OCI-M2 (cell line): ENCODE measurements around the gene ATG10.
"Not testable (repeated sequence)": the region's sequence is repeated elsewhere in the genome, so short reads cannot be mapped to it uniquely, and the experiment has no call there.

Experiments
- DNase-seq: peaks from one replicate; lab custom pipeline; 2025; ENCODE audit not compliant: unreplicated experiment; lab: John Stamatoyannopoulos, UW

ATG10 gene

GRCh38 chr5:81982172-81982685 is 10.4 kb downstream of the ATG10 start:
- not testable (repeated sequence) for DNase-seq

DNA sequence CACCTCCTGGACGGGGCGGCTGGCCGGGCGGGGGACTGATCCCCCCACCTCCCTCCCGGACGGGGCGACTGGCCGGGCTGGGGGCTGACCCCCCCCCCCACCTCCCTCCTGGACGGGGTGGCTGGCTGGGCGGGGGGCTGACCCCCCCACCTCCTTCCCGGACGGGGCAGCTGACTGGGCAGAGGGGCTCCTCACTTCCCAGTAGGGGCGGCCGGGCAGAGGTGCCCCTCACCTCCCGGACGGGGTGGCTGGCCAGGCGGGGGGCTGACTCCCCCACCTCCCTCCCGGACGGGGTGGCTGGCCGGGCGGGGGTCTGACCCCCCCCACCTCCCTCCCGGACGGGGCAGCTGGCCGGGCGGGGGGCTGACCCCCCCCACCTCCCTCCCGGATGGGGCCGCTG is 11.3 kb downstream of the ATG10 start:
- DNase-seq, result not testable (repeated sequence)

DNA sequence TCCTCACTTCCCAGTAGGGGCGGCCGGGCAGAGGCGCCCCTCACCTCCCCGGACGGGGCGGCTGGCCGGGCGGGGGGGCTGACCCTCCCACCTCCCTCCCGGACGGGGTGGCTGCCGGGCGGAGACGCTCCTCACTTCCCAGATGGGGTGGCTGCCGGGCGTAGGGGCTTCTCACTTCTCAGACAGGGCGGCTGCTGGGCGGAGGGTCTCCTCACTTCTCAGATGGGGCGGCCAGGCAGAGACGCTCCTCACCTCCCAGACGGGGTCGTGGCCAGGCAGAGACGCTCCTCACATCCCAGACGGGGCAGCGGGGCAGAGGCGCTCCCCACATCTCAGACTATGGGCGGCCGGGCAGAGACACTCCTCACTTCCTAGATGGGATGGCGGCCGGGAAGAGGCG is 11.7 kb downstream of the ATG10 start:
- not testable (repeated sequence) for DNase-seq

DNA sequence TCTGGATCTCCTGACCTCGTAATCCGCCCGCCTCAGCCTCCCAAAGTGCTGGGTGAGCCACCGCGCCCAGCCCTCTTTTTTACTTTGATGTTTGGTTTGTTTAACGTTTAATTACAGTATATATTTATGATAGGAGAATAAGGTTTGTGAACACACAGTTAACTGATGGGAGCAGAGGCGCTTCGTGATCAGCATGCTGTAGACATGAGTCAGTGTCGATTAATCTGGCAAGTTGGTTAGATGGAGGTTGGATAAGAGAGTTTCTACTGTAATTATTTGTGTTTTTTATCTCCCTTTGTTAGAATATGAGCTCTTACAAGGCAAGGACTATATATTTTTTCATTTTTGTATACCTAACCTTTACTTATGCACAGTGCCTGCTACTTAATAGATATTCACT is 14.3 kb downstream of the ATG10 start:
- no peak for DNase-seq

DNA sequence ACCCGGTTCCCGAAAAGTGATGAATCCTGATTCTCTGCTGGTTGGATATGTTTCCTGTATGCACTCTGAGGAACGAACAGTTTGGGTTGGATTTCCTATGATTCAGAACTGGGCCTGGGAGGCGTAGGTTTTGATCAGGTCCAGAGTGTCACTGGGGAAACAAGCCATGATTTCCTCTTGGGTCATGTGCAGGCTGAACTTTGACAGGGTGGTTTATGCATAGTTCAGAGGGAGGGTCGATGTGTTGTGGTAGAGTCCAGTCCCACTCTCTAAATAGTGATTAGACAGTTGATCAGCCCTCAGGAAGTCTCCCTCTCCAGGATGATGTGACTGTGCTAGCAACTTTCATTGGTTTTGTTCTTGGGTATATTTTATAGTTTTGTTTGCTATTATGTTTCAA is 17.4 kb downstream of the ATG10 start:
- DNase-seq, result no peak

- no peak for DNase-seq
Observed at GRCh38 chr5:81994679-81995078, 22.9 kb downstream of the ATG10 start.

GRCh38 chr5:81995407-81995806 is 23.6 kb downstream of the ATG10 start:
- DNase-seq, result no peak

DNA sequence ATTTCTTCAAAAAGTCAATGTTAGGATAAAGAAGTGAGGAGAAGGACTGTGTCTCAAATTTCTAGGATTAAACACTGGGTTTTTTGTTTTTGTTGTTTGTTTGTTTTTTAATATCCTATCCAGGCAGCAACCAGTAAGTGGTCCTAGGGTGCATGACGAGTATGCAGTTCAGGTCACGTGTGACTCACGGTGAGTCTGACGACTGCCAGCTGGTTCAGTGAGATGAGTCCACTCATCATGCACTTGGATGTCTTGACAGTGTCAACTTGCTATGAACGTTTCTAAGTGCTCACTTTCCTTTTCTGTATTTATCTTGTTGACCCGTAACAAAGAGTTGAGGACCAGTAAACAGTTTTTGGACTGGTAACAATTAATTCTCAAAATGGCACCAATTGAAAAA is 32.7 kb downstream of the ATG10 start:
- no peak for DNase-seq

GRCh38 chr5:82009869-82010268 is 38.0 kb downstream of the ATG10 start:
- DNase-seq, result not testable (repeated sequence)

GRCh38 chr5:82010696-82011095 is 38.9 kb downstream of the ATG10 start:
- no peak for DNase-seq

DNA sequence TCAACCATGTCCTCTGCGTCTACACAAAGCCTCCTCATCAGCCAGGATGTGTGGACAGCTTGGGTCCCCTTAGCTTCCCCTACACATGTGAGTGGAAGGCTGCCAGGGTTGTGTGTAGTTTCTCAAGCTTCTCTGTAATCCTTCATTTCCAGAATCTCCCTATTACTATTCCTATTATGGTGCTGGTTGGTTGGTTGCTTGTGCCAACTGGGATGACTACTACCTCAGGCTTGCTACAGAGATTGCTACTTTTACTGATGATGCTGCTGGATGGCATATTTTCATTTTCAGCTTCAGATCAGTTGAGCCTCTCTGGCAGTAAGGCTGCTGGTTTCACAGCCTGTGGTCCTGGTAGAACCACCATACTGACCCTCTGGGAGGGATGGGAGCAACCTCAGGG is 39.9 kb downstream of the ATG10 start:
- no peak for DNase-seq

- not testable (repeated sequence) for DNase-seq
Observed at GRCh38 chr5:82014644-82015043, 42.8 kb downstream of the ATG10 start.

DNA sequence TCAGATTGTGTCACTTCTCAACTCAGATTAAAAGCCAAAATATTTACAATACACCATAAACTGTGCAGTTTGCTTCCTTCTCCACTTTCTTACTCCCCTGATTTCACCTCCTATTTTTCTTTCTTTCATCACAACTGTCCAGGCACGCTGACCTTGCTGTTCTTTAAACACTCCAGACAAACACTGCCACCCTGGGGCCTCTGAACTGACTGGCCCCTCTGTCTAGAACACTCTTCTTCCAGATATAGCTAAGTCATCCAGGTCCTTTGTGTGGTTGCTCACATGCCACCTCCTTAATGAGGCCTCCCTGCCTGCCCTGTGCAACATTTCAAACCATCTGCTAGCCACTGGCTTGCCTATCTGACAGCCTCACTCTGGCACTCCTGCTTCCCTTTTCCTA is 46.6 kb downstream of the ATG10 start:
- DNase-seq, result peak; percentile 2

- DNase-seq, result no peak
Observed at GRCh38 chr5:82019342-82020138, 47.7 kb downstream of the ATG10 start.

DNA sequence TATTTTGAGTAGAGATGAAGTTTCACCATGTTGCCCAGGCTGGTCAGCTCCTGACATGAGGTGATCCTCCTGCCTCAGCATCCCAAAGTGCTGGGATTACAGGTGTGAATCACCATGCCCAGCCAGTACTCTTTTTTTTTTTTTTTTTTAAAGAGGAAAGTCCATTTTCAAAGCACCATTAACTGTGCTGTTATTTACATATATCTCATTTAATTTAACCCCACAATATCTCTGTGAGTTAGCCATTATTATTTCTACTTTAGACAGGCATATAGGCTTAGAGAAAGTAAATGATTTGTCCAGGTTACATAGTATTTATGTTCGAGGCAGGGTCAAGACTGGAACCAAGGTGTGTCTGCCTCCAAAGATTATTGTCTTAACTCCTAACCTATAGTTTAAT is 50.7 kb downstream of the ATG10 start:
- no peak for DNase-seq

- DNase-seq, result no peak
Observed at GRCh38 chr5:82023644-82024043, 51.8 kb downstream of the ATG10 start.

- no peak for DNase-seq
Observed at GRCh38 chr5:82031220-82032119, 59.6 kb downstream of the ATG10 start.

GRCh38 chr5:82042894-82043293 is 71.1 kb downstream of the ATG10 start:
- DNase-seq, result not testable (repeated sequence)

- DNase-seq, result no peak
Observed at GRCh38 chr5:82044010-82044409, 72.2 kb downstream of the ATG10 start.

GRCh38 chr5:82045554-82046275 is 73.9 kb downstream of the ATG10 start:
- DNase-seq, result no peak

DNA sequence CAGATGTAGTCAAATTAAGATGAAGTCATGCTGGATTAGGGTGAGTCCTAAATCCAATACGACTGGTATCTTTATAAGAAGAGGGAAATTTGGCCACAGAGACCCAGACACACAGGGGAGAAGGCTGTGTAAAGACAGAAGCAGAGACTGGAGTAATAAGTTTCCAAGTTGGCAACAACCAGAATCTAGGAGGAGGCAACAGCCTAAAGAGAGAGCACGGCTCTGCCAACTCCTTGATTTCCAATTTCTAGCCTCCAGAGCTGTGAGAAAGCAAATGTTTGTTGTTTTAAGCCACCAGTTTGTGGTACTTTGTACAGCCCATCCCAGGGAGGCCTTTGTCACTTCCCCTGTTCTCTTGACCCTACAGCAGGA is 74.4 kb downstream of the ATG10 start:
- DNase-seq, result no peak
